DMS79 treated with DMSO at 0.1 percent for 48 hours (cell line): ENCODE measurements around the gene AFAP1.

Experiments
- DNase-seq: peaks from one replicate; lab custom pipeline; 2025; lab: John Stamatoyannopoulos, UW

AFAP1 gene

DNA sequence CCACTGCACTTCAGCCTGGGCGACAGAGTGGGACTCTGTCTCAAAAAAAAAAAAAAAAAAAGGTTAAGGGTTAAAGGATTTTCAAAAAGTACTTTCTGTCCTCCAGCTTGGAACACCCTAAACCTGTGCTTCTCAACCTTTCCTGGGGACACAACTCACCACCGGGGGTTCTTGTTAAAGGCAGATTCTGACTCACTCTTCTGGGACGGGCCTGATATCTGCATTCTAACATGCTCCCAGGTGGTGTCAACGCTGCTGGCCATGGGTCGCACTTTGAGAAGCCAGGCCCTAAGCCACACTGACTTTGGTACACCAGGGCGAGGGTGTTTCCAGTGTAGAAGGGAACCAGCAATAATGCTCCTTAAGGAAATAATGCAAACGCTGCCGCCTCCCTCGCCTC, 46.1 kb downstream of the AFAP1 start:
- no peak for DNase-seq

- no peak for DNase-seq
Observed at GRCh38 chr4:7892212-7893019, 47.2 kb downstream of the AFAP1 start.

DNA sequence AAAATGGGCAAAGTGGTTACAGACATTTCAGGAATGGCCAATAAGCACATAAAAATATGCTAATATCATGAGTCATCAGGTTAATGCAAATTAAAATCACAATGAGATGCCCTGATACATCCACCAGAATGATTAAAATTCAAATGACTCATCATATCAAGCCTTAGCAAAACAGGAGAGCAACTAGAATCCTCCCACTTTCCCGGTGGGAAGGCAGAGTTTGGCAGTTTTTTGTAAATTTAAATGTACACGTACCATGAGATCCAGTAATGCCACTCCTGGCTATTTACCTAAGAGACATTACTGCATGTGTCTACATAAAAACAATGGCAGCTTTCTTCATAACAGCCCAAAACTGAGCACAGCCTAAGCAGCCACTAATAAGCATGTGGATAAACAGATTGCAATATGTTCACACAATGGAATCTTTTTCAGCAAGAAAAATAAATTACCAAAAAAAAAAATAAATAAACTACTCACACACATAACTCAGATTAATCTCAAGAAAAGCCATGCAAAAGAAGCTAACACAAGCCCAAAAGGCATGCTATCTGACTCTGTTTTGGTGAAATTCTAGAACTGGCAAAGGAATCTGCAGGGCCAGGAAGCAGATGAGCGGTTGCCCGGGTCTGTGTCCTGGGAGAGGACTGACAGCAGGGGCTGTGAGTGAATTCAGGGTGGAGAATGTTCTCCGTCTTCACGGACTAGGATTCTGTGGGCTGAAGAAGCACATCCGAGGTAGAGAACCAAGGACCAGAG, 48.8 kb downstream of the AFAP1 start:
- DNase-seq, result no peak

GRCh38 chr4:7887436-7887835, 52.2 kb downstream of the AFAP1 start:
- DNase-seq, result no peak

DNA sequence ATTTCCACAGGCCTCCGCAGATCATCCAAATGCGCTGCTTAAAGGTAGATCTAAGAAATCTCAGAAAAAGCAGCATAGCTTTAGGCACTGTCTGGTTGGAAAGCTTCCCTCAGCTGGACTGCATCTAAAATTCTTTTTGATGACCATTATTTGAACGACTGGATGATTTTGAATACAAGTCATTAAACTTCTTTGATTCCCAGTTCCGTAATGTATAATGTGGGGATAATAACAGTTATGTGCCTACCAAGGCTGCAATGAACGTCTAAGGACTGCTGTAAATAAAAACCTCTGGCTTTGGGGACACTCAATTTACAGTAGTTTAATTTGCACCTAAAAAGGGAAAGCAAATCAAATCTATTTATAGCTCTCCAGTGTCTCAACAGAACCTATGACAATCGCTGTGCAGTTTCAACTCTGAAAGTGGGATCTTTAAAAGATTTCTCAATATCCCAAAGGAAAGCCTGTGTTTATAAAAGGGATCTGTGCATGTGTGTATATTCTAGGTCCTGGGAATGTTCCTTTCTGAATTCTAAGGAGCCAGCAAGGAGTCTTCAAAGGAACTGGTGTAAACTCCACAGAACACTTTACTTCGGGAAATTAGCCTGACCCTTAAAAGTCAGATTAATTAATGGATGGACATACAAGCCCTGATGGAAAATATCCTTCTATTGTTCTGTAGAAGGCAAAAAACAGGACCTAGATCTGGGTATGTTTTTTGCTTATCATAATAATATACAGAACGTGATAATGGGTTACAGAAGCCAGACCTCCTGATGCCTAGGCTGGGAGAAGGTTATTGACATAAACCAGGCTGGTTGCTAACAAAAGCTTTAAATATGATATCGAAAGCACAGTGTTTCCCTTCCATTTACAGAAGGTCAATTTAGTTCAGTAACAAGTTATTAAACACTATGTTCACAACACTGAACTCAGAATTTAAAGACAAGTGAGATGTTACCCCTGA, 53.4 kb downstream of the AFAP1 start:
- no peak for DNase-seq

- DNase-seq, result no peak
Observed at GRCh38 chr4:7885216-7886006, 54.2 kb downstream of the AFAP1 start.

- no peak for DNase-seq
Observed at GRCh38 chr4:7880683-7881082, 59.0 kb downstream of the AFAP1 start.

- DNase-seq, result no peak
Observed at GRCh38 chr4:7879127-7879526, 60.5 kb downstream of the AFAP1 start.

DNA sequence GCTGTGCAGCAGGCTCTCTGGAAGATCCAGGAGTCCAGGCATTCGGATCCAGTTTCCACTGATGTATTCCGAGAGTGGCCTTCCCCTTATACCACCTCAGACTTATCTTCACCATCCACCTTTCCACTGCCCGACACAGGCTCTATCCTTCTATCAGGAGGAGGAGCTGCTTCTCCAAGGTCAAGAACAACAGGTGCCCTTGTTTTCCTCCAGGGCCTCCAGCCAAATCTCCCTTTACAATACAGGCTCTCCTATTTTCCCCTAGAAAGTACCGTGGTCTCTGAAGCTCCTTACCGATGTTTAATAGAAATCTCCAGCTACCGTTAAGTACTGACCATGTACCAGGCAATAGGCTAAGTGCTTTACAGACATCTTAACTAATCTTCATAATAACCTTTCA, 61.3 kb downstream of the AFAP1 start:
- DNase-seq, result no peak

GRCh38 chr4:7877176-7877575, 62.5 kb downstream of the AFAP1 start:
- no peak for DNase-seq

DNA sequence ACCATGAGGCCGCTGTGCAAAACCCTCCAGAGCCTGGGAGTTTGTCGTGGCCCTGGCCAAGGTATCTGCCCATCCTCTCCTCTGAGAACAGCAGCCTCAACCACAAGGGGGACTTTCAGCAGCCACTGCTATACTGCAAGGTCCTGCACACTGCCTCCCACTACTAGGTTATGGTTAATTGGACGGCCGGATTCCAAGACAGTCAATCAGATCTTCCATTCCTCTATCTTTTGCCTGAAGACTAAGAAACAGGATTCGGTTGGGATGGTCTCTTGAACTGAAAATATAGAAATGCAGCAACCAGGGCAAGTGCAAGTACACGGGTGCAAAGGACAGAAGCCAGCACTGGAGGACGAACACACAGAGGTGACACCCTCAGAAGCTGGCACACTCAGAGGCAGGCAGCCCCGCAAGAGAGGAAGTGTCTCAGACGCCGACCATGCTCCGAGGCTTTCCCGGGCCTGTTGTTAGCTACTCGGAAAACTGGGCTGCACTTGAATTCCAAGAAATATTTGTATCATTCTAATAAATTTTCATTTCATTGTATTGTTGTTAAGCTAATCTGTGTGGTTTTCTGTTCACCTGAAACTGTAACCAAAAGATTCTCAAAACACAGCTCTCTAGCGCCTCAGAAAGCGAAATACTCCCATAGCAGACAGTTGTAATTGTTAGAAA, 63.3 kb downstream of the AFAP1 start:
- no peak for DNase-seq

DNA sequence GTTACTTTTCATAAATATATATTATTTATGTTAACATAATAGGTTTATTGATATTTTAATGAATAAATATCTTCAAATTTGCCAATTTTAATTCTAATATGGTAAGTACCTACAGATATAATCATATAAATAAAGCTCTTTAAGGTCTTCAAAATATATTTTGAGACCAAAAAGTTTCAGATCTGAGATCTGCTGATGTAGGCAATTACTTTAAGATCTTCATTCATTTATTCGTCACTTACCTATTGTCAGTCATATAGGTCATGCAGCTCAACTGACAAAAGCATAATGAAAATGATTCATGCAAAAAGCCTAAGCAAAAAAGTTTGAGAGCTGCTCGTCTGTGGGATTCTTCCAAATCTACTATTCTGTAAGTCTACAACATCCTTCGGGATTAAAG, 64.8 kb downstream of the AFAP1 start:
- no peak for DNase-seq

- DNase-seq, result no peak
Observed at GRCh38 chr4:7873881-7874280, 65.8 kb downstream of the AFAP1 start.

GRCh38 chr4:7872264-7872771, 67.3 kb downstream of the AFAP1 start:
- peak; percentile 48 for DNase-seq

DNA sequence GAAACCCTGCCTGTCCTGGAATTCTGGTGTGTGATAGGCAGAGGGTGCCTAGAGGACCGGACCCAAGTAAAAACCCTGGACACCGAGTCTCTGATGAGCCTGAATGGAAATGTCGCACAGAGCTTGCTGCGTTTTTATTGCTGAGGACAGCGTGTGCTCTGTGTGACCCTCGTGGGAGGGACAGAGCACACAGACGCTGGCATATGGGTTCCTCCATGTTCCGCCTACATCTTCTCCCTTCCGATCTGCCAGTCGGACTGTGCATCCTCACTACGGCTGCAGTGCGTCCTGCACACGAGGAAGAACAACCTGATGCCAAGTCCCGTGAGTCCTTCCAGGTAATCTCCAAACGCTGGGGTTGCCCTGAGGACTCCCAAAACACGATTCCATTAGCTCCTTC, 68.3 kb downstream of the AFAP1 start:
- DNase-seq, result no peak

- no peak for DNase-seq
Observed at GRCh38 chr4:7868892-7869471, 70.7 kb downstream of the AFAP1 start.

DNA sequence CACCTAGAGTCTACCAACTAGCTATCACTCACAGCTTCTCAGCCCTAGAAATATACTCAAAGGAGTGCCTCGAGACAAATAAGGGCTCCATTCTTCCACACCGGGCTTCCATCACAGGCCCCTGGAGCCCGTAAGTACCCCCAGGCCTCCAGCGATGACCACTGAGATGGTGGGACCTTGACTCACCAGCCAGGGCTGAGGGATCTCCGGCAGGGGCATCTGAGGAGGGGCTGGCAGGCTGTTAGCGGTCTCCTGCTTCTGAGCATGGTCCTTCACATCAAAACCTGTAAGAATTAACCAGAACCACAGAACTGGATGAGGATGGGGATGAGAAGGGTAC, 71.3 kb downstream of the AFAP1 start:
- no peak for DNase-seq

DNA sequence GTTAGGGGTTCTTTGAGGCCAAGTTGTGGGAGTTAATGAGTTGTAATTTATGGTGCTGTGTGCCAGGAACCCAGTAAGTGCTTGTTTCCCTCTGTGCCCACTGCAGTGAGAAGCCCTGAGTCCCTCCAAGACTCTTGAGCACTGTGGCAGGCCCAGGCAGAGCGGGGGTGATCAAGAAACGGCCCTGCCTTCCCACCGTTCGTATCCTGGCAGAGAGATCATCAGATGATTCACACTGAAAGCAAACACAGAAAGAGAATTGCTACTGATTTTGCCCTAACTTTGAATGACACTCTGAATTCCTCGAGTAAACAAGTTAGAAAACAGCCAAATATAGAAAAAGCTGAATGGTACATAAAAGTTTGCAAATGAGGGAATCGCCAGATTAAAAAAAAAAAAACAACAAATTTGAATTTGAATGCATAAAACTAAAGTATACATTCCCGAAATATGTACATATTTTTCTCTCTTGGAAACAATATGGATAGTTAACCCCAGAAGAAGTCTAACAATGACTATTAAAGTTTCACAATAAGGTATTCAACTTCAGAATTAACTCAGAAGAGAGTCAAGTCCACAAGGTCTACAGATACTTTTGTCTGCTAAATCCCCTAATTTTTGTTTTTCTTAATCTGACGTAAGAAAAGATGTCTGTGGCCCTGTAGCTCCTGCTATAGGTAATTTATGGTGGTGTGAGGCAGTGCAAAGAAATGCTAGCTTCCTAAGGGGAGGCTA, 71.8 kb downstream of the AFAP1 start:
- no peak for DNase-seq

DNA sequence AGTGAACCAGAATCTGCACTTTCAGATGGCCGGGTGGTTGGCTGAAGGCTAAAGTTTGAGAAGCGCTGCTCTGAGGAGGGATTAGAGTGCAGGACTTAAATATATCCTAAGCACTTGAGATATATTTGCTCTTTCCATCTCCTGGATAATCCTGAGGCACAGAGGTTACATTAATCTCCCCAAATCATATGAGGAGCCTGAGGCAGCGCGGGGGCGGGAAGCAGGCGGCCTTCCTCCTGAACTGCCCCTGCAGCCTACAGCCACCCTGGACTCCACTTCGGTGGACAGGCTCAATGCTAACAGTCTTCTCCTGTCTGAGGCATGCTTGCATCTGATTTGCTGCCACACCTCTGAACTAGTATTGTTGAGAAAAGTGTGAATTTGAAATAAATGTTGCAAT, 72.5 kb downstream of the AFAP1 start:
- DNase-seq, result no peak

DNA sequence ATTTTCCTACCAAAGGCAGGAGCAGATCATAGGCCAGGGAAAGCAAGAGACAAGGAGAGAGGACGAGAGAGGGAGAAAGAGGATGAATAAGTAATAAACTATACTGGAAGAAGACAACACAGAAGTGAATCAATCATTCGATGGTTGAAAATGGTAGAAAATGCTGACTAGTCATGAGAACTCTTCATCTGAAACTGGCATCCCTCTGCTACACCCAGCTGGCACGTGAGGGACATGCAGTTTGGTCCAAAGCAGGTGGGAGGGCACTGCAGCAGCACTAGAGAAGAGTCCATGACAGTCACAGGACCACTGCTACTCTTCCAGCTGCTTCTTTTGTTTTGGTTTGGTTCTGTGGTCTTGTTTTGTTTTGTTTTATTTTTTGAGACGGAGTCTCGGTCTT, 74.1 kb downstream of the AFAP1 start:
- no peak for DNase-seq
